ENCODE data around the gene ZBED5. TPM values are rescaled to one million over a fixed set of nuclear protein-coding genes. Genes with fewer than 3 reads are reported as not detected.
A peak's percentile ranks its signal among the peaks of the same experiment; 100 is the strongest.

ZBED5 gene
- total and polyA plus RNA-seq, 2 experiments from 2014 or later, result 30.5 to 46.2 TPM

DNA sequence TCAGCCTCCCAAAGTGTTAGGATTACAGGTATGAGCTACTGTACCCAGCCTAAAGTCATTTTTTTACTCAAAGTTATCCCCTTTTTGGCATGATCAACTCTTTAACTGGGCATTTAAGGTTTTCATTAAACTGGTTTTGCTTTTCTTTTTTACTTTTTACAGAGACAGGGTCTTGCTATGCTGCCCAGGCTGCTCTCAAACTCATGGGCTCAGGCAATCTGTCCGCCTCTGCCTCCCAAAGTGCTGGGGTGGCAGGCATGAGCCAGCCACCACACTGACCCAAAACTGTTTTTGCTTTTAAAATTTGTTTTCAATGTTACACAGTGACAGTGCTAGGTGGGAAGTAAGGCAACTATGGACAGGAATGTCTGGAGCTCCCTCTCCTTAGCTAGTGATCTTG, 3.9 kb upstream of the ZBED5 start:
- H3K36me3 ChIP-seq (replicated peaks; ENCODE audit: insufficient read depth, low read depth), result no peaks in the 10 kb centered on the region
- H3K4me2 ChIP-seq, result no peak overlapping the region
- H3K27me3 ChIP-seq, result no peaks in the 10 kb centered on the region
- no peaks in the 10 kb centered on the region for H3K9me2 ChIP-seq (replicated peaks; ENCODE audit: insufficient read depth)
- H2AFZ ChIP-seq, result no peak overlapping the region
- no peaks in the 10 kb centered on the region for H3K9me3 ChIP-seq (ENCODE audit: low read depth)
- H3K79me2 ChIP-seq, result peaks cover 29% of the 10 kb centered on the region
- TF ChIP-seq CTCF (IDR thresholded peaks at IDR 0.05; ENCODE audit: poor library complexity), result no peak
- TF ChIP-seq EZH2phosphoT487 (IDR thresholded peaks at IDR 0.05; ENCODE audit: low read depth, severe bottlenecking, unreplicated experiment), result no peak
- TF ChIP-seq EZH2 (IDR thresholded peaks at IDR 0.05; ENCODE audit: borderline replicate concordance), result no peak
- H3K4me3 ChIP-seq, result no peak overlapping the region
- H3K27ac ChIP-seq, result no peak overlapping the region
- no peak for DNase-seq (ENCODE audit: low spot score)
- H3K4me1 ChIP-seq (ENCODE audit: insufficient read depth), result peaks cover 16% of the 10 kb centered on the region
- WGBS (ENCODE audit: low lambda C conversion rate, missing lambda C conversion rate), result 92% methylated on average over 1 of the region's 1 CpG
- no peaks in the 10 kb centered on the region for H4K20me1 ChIP-seq (ENCODE audit: insufficient read depth, poor library complexity, severe bottlenecking)

- no peaks in the 10 kb centered on the region for H3K27me3 ChIP-seq
- no peaks in the 10 kb centered on the region for H3K9me2 ChIP-seq (replicated peaks; ENCODE audit: insufficient read depth)
- peaks cover 21% of the 10 kb centered on the region for H3K4me1 ChIP-seq (ENCODE audit: insufficient read depth)
- H3K4me2 ChIP-seq, result no peak overlapping the region
- DNase-seq (ENCODE audit: low spot score), result no peak
- no peaks in the 10 kb centered on the region for H3K36me3 ChIP-seq (replicated peaks; ENCODE audit: insufficient read depth, low read depth)
- no peak overlapping the region for H2AFZ ChIP-seq
- H3K27ac ChIP-seq, result no peak overlapping the region
- H3K9me3 ChIP-seq (ENCODE audit: low read depth), result no peaks in the 10 kb centered on the region
- H3K4me3 ChIP-seq, result no peak overlapping the region
- H4K20me1 ChIP-seq (ENCODE audit: insufficient read depth, poor library complexity, severe bottlenecking), result no peaks in the 10 kb centered on the region
- H3K79me2 ChIP-seq, result peaks cover 37% of the 10 kb centered on the region
- TF ChIP-seq CTCF (IDR thresholded peaks at IDR 0.05; ENCODE audit: poor library complexity), result no peak
- TF ChIP-seq EZH2phosphoT487 (IDR thresholded peaks at IDR 0.05; ENCODE audit: low read depth, severe bottlenecking, unreplicated experiment), result no peak
- no peak for TF ChIP-seq EZH2 (IDR thresholded peaks at IDR 0.05; ENCODE audit: borderline replicate concordance)
These were observed 3.2 kb upstream of the ZBED5 start for GRCh38 chr11:10861047-10861446.

- peak; percentile 77 for DNase-seq (ENCODE audit: low spot score)
- peak overlapping the region; percentile 85 for H2AFZ ChIP-seq
- H3K9me3 ChIP-seq (ENCODE audit: low read depth), result no peaks in the 10 kb centered on the region
- WGBS (ENCODE audit: low lambda C conversion rate, missing lambda C conversion rate), result 1% methylated on average over 46 of the region's 46 CpGs
- no peaks in the 10 kb centered on the region for H4K20me1 ChIP-seq (ENCODE audit: insufficient read depth, poor library complexity, severe bottlenecking)
- peaks cover 7% of the 10 kb centered on the region for H3K36me3 ChIP-seq (replicated peaks; ENCODE audit: insufficient read depth, low read depth)
- H3K4me2 ChIP-seq, result peak overlapping the region; percentile 78
- no peaks in the 10 kb centered on the region for H3K9me2 ChIP-seq (replicated peaks; ENCODE audit: insufficient read depth)
- peak overlapping the region; percentile 95 for H3K27ac ChIP-seq
- no peaks in the 10 kb centered on the region for H3K27me3 ChIP-seq
- TF ChIP-seq EZH2phosphoT487 (IDR thresholded peaks at IDR 0.05; ENCODE audit: low read depth, severe bottlenecking, unreplicated experiment), result no peak
- TF ChIP-seq EZH2 (IDR thresholded peaks at IDR 0.05; ENCODE audit: borderline replicate concordance), result no peak
- no peak for TF ChIP-seq CTCF (IDR thresholded peaks at IDR 0.05; ENCODE audit: poor library complexity)
- H3K79me2 ChIP-seq, result peaks cover 60% of the 10 kb centered on the region
- peak overlapping the region; percentile 32 for H3K4me3 ChIP-seq
- H3K4me1 ChIP-seq (ENCODE audit: insufficient read depth), result peaks cover 19% of the 10 kb centered on the region
These were observed 829 bp upstream of the ZBED5 start for GRCh38 chr11:10858439-10859325.

All from hepatocyte (in vitro differentiated cells).